ENCODE data around the gene TAAR9. TPM values are rescaled to one million over a fixed set of nuclear protein-coding genes. Genes with fewer than 3 reads are reported as not detected.
A peak's percentile ranks its signal among the peaks of the same experiment; 100 is the strongest.

Gene TAAR9
- total RNA-seq, 2 experiments from 2014 or later = not detected

GRCh38 chr6:132499757-132500156 is 38.3 kb upstream of the TAAR9 start:
- Histone ChIP-seq H3K4me1 (ENCODE audit: insufficient read depth, low read length, poor library complexity, severe bottlenecking) (peaks cover 91% of the 10 kb centered on the region), H4K20me1 (ENCODE audit: insufficient read depth, low read length) (no peaks in the 10 kb centered on the region; the same call in 1 of the 2 replicates), H3K4me2 (ENCODE audit: low read length) (peak overlapping the region; percentile 59), H3K36me3 (ENCODE audit: insufficient read depth, low read length) (peaks cover 88% of the 10 kb centered on the region), H2AFZ (ENCODE audit: low read length) (no peak overlapping the region), H3K9me3 (ENCODE audit: low read length) (peaks cover 15% of the 10 kb centered on the region; the same call in 1 of the 2 replicates), H3K79me2 (ENCODE audit: insufficient read depth, low read depth, low read length) (peaks cover 95% of the 10 kb centered on the region), H3K27ac (ENCODE audit: low read depth, low read length, poor library complexity, severe bottlenecking) (peak overlapping the region; percentile 100), H3K4me3 (ENCODE audit: low read depth, low read length, poor library complexity, severe bottlenecking) (peak overlapping the region; percentile 24), H3K9me2 (ENCODE audit: insufficient read depth, low read length) (no peaks in the 10 kb centered on the region)
- ChIA-PET POLR2A (interaction anchor here (0.6 to 2.4 kb wide), 3 partner anchors 10 to 310 kb away, joined by 4 to 13 read pairs (median 6); partner anchors contain the start of gene STX7), CTCF (ENCODE audit: unreplicated experiment) (no interaction called here)
- intact Hi-C loops (cut with micrococcal nuclease; ENCODE audit: unreplicated experiment) = loop anchor here (5.0 kb wide), 2 partner anchors 313 to 1453 kb away; partner anchors contain the start of genes RPS12 and TBPL1
- DNase-seq (ENCODE audit: low spot score) = no peak
- TF ChIP-seq CTCF (conservative IDR thresholded peaks at IDR 0.05; ENCODE audit: low read length) (no peak), EZH2phosphoT487 (IDR thresholded peaks at IDR 0.05; ENCODE audit: borderline replicate concordance, low read depth, low read length) (no peak)
- no TSS peak for BruUV-seq (replicated peaks)

GRCh38 chr6:132504757-132505156 is 33.3 kb upstream of the TAAR9 start:
- H3K27ac ChIP-seq (ENCODE audit: low read depth, low read length, poor library complexity, severe bottlenecking) = peak overlapping the region; percentile 52
- no peak overlapping the region for H2AFZ ChIP-seq (ENCODE audit: low read length)
- H4K20me1 ChIP-seq (ENCODE audit: insufficient read depth, low read length) = peaks cover 34% of the 10 kb centered on the region; the same call in 1 of the 2 replicates
- POLR2A ChIA-PET = interaction anchor here (0.7 to 1.0 kb wide), 2 partner anchors 8 to 12 kb away, joined by 3 read pairs; partner anchors contain the start of gene STX7
- no peak for TF ChIP-seq EZH2phosphoT487 (IDR thresholded peaks at IDR 0.05; ENCODE audit: borderline replicate concordance, low read depth, low read length)
- no peak for TF ChIP-seq CTCF (conservative IDR thresholded peaks at IDR 0.05; ENCODE audit: low read length)
- H3K9me3 ChIP-seq (ENCODE audit: low read length) = no peaks in the 10 kb centered on the region
- BruUV-seq (replicated peaks) = no TSS peak
- peaks cover 90% of the 10 kb centered on the region for H3K4me1 ChIP-seq (ENCODE audit: insufficient read depth, low read length, poor library complexity, severe bottlenecking)
- CTCF ChIA-PET (ENCODE audit: unreplicated experiment) = no interaction called here
- intact Hi-C loops (cut with micrococcal nuclease; ENCODE audit: unreplicated experiment) = loop anchor here (5.0 kb wide), 1 partner anchor 1448 kb away; the partner anchor contains the start of gene TBPL1
- H3K36me3 ChIP-seq (ENCODE audit: insufficient read depth, low read length) = peaks cover 98% of the 10 kb centered on the region
- DNase-seq (ENCODE audit: low spot score) = no peak
- H3K4me2 ChIP-seq (ENCODE audit: low read length) = peak overlapping the region; percentile 63
- H3K4me3 ChIP-seq (ENCODE audit: low read depth, low read length, poor library complexity, severe bottlenecking) = no peak overlapping the region
- H3K9me2 ChIP-seq (ENCODE audit: insufficient read depth, low read length) = no peaks in the 10 kb centered on the region
- H3K79me2 ChIP-seq (ENCODE audit: insufficient read depth, low read depth, low read length) = peaks cover 100% of the 10 kb centered on the region

- Histone ChIP-seq H2AFZ (ENCODE audit: low read length) (no peak overlapping the region), H3K9me2 (ENCODE audit: insufficient read depth, low read length) (no peaks in the 10 kb centered on the region), H3K9me3 (ENCODE audit: low read length) (no peaks in the 10 kb centered on the region), H3K4me3 (ENCODE audit: low read depth, low read length, poor library complexity, severe bottlenecking) (peak overlapping the region; percentile 14), H3K4me1 (ENCODE audit: insufficient read depth, low read length, poor library complexity, severe bottlenecking) (peaks cover 90% of the 10 kb centered on the region), H3K4me2 (ENCODE audit: low read length) (peak overlapping the region; percentile 63), H3K27ac (ENCODE audit: low read depth, low read length, poor library complexity, severe bottlenecking) (peak overlapping the region; percentile 52), H3K79me2 (ENCODE audit: insufficient read depth, low read depth, low read length) (peaks cover 100% of the 10 kb centered on the region), H4K20me1 (ENCODE audit: insufficient read depth, low read length) (peaks cover 35% of the 10 kb centered on the region; the same call in 1 of the 2 replicates), H3K36me3 (ENCODE audit: insufficient read depth, low read length) (peaks cover 98% of the 10 kb centered on the region)
- intact Hi-C loops (cut with micrococcal nuclease; ENCODE audit: unreplicated experiment) = no loop called here
- DNase-seq (ENCODE audit: low spot score) = no peak
- BruUV-seq (replicated peaks) = no TSS peak
- ChIA-PET POLR2A (interaction anchor here (0.7 kb wide), 1 partner anchor 12 kb away, joined by 3 read pairs; no protein-coding TSS in a partner anchor), CTCF (ENCODE audit: unreplicated experiment) (no interaction called here)
- TF ChIP-seq CTCF (conservative IDR thresholded peaks at IDR 0.05; ENCODE audit: low read length) = no peak
- no peak for TF ChIP-seq EZH2phosphoT487 (IDR thresholded peaks at IDR 0.05; ENCODE audit: borderline replicate concordance, low read depth, low read length)
Measured at GRCh38 chr6:132505158-132505557, 32.9 kb upstream of the TAAR9 start.

All from OCI-LY7 (cell line).